ENCODE results near the gene TMUB1. TPM values are rescaled to one million over a fixed set of nuclear protein-coding genes. Genes with fewer than 3 reads are reported as not detected.

TMUB1 gene
- total RNA-seq, 1 experiment from 2014 or later: 60.9 TPM

GRCh38 chr7:151121380-151122170, 38.3 kb upstream of the TMUB1 start:
- DNase-seq (ENCODE audit: low read depth): no peak

- no peak for DNase-seq (ENCODE audit: low read depth)
Observed at GRCh38 chr7:151120896-151121295, 37.6 kb upstream of the TMUB1 start.

GRCh38 chr7:151119902-151120301, 36.6 kb upstream of the TMUB1 start:
- no peak for DNase-seq (ENCODE audit: low read depth)

- no peak for DNase-seq (ENCODE audit: low read depth)
Observed at GRCh38 chr7:151119055-151119415, 35.7 kb upstream of the TMUB1 start.

- DNase-seq (ENCODE audit: low read depth): no peak
Observed at GRCh38 chr7:151118108-151119054, 35.1 kb upstream of the TMUB1 start.

GRCh38 chr7:151117565-151117964, 34.3 kb upstream of the TMUB1 start:
- DNase-seq (ENCODE audit: low read depth): no peak

- DNase-seq (ENCODE audit: low read depth): no peak
Observed at GRCh38 chr7:151116603-151117440, 33.5 kb upstream of the TMUB1 start.

GRCh38 chr7:151115836-151116418, 32.6 kb upstream of the TMUB1 start:
- DNase-seq (ENCODE audit: low read depth): no peak

GRCh38 chr7:151115121-151115835, 32.0 kb upstream of the TMUB1 start:
- DNase-seq (ENCODE audit: low read depth): no peak

- no peak for DNase-seq (ENCODE audit: low read depth)
Observed at GRCh38 chr7:151114151-151115090, 31.1 kb upstream of the TMUB1 start.

GRCh38 chr7:151113344-151114150, 30.3 kb upstream of the TMUB1 start:
- peak; percentile 86 for DNase-seq (ENCODE audit: low read depth)

- DNase-seq (ENCODE audit: low read depth): peak; percentile 63
Observed at GRCh38 chr7:151110941-151111645, 27.8 kb upstream of the TMUB1 start.

GRCh38 chr7:151110236-151110940, 27.1 kb upstream of the TMUB1 start:
- no peak for DNase-seq (ENCODE audit: low read depth)

- DNase-seq (ENCODE audit: low read depth): no peak
Observed at GRCh38 chr7:151109094-151110048, 26.1 kb upstream of the TMUB1 start.

- no peak for DNase-seq (ENCODE audit: low read depth)
Observed at GRCh38 chr7:151107882-151108281, 24.6 kb upstream of the TMUB1 start.
